ENCODE results near the gene UPK3A.
"Not testable (repeated sequence)": the region's sequence is repeated elsewhere in the genome, so short reads cannot be mapped to it uniquely, and the experiment has no call there.

UPK3A gene

DNA sequence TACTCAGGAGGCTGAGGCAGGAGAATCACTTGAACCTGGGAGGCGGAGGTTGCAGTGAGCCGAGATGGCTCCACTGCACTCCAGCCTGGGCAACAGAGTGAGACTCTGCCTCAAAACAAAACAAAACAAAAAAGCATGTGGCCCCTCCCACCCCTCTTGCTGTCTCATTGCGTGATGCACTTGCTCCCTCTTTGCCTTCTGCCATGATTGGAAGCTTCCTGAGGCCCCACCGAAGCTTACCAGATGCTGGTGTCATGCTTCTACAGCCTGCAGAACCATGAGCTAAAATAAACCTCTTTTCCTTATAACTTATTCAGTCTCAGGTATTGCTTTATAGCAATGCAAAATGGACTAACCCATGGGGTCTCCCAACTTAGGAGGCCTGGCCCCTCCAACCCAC is 26.8 kb upstream of the UPK3A start:
- not testable (repeated sequence) for DNase-seq

DNA sequence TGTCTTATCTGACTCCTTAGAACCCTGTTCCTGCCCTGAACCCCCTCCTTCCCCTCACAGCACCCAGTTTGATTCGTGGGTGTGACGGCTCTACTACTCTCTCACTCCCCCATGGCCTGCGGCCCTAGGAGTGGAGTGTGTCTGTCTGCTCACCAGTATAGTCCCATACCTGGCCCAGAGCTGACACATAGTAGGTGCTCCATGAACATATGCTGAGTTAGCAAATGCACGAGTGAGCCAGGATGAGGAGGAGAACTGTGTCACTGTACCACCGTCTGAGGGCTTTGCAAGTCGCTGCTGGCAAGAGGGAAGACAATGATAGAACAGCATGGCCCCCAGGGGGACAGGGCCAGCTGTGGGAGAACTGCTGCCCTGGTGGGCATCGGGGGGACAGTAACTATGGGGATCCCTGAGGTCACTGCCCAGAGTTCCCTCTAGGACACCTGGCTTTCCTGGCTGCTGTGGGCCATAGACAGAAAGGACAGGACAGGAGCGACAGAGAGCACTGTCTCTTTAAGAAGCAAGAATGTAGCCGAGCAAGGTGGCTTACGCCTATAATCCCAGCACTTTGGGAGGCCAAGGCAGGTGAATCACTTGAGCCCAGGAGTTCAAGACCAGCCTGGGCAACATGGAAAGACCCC is 24.9 kb upstream of the UPK3A start:
- DNase-seq, result no peak

DNA sequence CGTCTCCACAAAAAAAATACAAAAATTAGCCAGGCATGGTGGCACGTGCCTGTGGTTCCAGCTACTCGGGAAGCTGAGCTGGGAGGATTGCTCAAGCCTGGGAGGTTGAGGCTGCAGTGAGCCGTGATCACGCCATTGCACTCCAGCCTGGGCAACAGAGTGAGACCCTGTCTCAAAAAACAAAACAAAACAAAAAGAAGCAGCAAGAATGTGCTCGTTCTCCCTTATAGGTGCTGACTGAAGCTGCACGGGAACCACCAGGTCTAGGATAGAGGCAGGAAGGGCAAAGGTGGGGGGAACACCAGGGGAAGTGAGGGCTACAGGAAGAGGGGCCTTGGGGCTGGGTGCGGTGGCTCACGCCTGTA is 24.4 kb upstream of the UPK3A start:
- not testable (repeated sequence) for DNase-seq

DNA sequence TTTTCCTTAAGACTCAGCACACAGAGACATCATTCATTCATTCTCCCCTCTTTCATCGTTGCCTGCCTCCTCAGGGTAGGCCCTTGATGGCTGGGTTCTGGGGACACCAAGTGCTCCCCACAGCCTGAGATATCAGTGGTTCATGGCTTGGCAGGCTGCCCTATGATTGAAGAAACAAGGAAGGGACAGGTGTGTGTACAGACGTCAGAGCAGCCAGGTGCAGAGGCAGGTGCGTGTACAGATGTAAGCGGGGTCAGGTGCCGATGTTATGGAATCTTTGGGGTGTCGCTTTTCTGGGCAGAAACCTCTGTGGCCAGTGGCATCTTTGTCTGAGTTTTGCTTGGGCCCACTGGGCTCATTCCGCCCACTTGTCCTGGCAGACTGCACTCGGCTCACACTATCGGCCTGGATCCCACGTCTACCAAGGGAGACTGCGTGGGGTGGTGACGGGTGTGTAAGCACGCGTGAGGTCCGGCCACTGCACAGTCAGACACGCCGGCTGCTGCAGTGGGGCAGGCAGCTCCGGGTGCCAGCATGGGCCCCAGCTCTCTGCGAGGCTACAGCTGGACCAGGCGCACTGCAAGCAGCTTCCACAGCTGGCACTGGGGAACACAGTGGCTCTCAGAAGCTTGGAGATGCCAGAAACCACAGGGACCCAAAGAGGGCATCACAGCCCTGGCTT is 23.2 kb upstream of the UPK3A start:
- DNase-seq, result no peak

DNA sequence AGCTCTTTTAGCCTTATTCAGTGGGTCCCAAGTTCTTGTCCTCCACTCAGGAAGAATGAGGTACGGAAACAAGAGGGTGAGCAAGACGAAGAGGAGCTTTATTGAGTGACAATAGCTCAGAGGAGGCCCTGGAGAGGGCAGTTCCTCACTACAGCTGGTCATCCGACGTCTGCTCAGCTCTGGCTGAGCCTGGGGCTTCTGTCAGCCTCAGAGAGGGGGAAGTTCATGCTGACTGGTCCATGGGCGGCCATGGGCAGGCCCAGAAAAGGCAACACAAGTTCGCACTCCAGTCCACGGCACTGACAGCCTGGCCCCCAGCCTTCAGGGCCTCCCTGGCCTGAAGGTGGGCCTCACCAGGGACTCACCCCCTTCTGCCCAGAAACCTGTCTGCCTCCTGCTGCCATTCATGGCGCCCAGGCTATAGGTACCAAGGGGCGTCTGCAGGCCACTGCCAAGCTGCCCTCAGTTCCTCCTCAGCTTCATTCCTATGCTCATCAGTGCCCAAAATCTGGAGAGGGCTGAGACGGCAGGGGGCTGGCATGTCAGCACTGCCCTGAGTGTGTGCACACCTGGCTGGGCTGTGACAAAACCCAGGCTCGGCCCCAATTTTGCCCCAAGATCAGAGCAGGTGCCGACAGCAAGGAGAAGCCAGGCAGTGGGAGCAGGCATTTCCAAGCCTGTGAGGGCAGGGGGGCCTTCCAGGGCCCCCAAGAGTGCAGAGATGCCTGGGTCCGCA is 22.4 kb upstream of the UPK3A start:
- no peak for DNase-seq

DNA sequence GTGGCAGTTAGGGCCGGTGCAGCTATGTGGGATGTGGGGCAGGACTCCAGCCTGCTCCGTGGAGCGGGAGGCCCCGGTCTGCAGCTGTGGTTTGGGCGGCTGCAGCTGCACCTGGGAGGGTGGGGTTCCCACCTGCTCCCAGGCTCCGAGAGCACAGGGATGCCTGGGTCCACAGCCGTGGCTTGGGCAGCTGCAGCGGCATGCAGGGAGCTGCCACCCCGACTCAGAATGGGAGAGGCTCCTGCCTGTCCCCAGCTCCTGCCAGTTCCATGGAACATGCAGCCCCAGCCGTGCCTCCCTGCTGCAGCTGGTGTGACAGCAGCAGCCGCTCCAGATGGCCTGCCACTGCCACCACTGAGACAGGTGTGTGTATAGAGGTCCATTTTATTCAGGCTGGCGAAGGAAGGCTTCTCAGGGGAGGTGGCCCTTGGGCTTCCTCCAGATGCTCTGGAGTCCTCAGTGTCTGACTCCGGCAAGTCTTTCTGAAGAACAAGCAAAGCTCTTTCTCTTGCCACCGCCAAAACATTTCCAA is 21.8 kb upstream of the UPK3A start:
- DNase-seq, result no peak

DNA sequence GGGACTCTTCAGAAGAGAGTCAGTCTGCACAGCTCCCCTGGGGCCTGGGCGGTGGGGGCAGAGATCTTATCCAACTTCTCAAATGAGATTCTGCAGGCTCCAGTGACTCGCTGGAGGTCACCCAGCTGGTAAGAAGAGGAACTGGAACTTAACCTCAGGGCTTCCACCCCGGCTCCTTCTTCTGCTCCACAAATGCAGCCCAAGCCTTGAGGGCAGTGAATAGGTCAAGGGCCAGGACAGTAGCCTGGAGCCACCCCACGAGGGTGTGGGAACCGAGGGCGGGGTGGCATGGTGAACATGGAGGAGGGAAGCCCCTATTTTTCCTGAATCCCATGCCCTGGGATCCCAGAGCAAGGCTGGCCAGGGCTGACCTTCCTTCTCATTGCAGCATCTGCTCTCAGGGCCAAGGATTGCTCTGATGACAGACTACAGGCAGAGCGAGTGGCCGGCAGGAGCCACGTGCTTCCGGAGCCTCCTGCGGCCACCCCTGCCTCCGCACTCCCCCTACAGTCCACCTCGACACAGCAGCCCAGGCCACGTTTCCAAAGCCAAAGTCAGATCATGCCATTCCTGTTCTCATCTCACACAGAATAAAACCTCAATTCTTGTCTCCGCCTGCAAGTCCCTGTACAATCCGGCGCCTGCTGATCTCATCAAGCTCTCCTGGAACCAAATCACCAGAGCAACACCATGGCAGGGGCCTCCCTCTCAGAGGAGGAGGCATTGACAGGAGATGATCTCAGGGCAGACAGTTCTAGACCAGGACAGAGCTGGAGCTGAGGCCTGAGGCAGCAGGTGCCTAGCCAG is 21.1 kb upstream of the UPK3A start:
- DNase-seq, result no peak

DNA sequence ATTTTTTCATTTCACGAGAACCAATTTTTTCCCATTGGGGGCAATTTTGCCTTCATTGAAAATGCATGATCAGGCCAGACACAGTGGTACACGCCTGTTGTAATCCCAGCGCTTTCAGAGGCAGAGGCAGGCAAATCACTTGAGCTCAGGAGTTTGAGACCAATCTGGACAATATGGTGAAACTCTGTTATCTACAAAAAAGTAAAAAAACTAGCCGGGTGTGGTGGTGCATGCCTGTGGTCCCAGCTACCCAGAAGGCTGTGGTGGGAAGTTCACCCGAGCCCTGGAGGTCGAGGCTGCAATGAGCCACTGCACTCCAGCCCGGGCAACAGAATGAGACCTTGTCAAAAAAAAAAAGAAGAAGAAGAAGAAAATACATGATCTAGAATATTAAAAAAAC is 19.2 kb upstream of the UPK3A start:
- DNase-seq, result no peak

DNA sequence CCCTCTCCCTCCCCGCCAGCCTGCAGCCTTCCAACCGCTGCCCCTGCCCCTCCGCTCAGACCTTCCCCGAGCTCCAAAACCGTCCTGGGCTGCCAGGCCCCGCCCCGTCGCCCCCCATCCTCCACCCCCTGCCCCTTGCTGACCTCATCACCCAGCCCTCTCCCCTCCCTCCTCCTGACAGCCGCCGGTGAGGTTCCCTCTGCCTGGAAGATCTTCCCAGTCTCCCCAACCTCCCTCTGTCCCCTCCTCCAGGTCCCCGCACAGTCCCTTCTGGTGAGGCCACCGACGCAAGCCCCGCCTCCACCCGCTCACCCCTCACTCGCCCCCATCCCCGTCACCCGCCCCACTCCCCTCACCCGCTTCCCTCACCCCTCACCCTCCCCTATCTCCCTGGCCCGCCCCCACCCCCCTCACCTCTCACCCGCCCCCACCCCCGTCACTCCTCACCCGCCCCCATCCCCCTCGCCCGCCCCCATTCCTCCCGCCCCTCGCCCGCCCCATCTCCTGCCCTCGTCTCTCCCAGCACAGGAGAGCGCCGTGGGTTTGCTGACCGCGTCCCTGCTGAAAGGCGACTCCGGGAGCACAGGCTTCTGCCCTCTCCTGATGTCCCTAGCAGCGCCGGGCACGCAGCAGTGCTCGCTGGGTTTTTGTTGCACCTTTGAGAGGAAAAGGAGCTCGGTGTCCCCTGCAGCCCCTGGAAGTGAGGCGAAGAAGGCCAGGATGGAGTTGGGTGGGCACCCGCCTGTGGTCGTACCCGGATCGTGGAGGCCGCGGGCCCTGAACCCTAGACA is 16.4 kb upstream of the UPK3A start:
- peak; percentile 18 for DNase-seq

DNA sequence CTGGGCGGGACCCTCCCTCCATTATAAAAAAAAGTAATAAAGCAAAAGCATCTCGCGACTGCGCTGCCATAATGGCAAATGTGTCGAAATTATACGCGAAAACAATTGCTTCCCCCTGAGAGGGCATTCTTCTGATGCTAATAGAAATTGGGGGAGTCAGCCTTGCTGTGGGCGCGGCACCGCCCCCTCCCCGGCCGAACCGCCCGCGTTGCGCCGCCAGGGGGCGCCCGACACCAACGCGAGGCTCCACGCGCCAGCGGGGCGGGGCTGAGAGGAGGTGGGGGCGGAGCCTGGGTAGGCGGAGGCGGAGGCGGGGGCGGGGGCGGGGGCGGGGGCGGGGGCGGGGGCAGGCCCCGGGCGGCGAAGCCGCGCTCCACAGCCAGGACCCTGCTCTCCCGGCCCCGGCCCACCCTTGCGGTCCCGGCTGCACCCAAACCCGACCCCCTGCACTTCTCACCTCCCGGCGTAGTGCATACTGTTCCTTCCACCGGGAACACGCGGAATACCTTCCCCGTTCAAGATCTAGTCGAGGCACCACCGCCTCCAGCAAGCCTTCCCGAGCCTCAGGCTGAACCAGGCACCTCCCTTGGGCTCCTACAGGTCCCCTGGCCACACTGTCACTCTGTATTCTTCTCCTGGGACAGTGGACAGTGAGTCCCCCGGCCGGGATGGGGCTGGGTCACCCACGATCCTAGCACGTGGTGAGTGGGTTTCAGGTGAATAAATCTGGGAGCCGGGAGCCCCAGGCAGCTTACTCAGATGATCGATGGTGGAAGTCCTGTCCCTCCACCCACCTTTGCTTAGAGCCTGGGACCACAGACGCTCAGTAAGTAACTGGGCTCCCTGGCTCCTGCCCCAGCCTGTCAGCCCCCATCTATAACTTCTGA is 15.5 kb upstream of the UPK3A start:
- peak; percentile 96 for DNase-seq

DNA sequence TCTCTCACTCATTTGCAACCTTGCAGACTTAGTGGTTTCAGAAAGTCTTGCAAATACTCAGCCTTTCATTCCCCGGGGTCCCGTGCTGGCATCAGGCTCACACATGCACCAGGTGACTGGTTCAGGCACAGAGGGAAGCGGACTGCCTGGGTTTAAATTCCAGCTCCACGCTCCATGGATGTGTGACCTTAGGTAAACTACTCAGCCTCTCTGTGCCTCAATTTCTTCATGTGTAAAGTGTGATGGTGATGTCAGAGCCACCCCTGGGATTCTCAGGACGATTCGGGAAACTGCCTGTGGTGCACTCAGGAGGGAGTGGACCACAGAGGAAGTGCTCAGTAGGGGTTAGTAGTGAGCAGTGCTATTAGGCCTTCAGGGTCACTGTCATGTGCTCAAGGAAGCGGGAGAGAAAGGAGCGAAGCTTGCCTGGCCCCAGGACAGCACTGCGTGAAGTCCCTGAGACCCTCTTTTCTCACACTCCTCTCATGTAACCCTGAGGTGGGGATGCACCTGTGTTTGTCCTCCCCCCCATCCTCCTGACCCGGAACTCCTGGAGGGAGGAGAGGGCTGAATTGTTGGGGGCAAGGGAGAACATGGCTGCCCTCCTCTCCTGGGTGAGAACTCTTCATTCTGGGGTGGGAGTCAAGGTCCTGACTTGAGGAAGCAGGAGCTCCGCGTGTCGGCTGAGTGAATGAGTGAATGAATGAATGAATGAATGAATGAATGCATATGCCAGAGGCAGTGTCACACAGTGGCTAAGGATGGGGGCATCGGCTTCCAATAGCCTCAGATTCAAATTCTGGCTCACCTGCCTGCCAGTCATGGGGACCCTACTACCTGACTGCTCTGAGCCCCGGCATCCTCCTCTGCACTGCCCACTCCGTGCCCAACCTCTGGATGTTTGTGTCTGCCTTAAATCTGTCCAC is 14.4 kb upstream of the UPK3A start:
- no peak for DNase-seq

DNA sequence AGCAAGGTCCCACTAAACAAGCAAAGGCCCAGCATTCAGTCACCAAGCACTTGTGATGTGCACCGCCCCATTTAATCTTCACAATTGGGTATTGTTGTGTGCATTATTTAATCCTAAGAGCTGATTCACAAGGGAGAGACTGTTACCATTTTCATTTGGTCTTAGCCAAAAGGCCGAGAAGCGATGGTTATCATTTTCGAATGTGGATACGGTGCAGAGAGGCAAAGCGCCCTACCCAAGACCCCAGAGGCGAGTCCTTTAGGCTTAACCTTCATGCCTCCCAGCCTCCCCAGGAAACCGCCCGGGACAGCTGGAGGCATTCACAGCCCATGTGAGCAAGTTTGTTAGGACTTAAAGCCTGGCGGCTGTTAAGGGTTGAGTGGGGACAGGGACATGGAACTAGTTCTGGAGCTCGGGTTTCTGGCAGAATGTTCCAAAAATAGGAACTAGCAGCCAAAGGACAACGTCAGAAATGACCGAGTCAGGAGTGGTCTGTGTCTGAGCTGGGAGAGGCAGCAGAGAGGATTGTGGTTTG is 13.0 kb upstream of the UPK3A start:
- DNase-seq, result no peak

DNA sequence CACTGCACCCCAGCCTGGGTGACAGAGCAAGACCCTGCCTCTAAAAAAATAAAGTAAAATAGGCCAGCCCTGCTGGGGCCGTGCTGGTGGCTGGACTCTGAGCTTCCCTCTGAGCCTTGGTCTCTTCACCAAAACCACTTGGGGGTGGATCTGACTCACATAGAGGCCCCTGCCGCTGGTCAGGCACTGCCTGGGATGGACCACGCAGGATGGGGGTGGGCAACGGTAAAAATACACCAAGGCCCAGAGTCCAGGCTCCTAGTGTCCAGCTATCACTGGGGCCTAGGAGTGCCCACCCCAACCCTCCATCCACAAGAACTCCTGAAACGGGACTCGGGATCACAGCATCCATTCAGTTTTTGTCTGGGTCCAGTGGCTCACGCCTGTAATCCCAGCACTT is 12.3 kb upstream of the UPK3A start:
- no peak for DNase-seq

DNA sequence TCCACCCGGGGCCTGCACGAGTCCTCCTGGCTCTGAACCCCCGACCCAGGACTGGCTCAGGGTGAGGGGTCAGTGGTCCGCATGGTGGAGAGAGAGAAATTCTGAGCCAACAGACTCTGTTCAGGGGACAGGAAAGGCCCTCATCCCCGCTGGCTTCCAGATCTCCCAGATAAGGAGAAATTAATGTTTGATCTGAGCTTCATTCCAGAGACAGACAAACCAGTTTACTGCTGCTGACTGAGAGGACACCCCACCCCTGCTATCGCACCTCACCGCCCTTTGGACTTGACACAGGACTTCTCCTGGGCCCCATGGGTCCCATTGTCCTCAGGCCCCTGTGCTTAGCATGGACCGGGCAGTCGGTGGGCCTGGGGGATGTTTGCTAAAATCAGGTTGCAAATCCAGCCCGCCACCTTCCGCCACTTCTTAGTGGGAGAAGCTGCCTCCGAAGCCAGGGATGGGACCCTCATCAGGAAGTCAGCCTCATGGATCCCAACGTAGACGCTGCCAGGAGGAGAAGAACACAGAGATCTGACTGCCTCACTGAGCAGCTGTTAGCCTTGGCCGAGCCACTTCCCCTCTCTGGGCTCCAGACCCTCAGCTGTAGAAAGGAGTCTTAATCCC is 11.2 kb upstream of the UPK3A start:
- DNase-seq, result no peak

DNA sequence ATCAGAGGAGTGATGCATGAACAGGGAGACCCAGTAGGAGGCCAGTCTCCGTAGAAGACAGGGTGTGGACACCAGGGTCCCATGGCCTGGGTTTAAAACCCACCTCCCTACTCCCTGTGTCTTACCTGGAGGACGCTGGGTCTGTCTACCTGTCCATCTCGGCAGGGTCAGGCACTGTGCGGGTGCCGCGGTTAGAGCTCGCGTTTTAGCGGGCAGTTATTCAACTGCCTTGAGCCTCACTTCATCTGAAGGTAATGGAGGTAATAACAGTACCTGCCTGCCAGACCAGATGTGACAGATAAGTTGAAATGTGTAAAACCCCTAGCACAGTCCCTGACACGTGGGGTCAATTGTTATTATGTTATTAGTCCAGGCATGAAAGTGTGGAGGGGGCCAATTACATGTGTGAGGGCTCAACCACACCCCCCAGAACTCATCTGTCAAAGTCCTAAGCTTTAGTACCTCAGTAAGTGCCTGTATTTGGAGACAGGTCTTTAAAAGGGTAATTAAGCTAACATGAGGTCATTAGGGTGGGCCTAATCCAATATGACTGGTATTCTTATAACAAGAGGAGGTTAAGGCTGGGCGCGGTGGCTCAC is 8.1 kb upstream of the UPK3A start:
- DNase-seq, result no peak

DNA sequence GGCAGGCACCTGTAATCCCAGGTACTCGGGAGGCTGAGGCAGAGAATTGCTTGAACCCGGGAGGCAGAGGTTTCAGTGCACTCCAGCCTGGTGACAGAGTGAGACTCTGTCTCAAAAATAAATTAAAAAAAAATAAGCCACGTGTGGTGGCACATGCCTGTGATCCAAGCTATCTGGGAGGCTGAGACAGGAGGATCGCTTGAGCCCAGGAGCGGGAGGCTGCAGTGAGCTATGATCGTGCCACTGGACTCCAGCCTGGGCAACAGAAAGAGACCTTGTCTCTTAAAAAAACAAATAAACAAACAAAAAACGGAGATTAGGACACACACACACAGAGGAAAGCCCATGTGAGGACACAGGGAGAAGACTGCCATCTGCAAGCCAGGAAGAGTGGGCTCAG is 7.0 kb upstream of the UPK3A start:
- not testable (repeated sequence) for DNase-seq

DNA sequence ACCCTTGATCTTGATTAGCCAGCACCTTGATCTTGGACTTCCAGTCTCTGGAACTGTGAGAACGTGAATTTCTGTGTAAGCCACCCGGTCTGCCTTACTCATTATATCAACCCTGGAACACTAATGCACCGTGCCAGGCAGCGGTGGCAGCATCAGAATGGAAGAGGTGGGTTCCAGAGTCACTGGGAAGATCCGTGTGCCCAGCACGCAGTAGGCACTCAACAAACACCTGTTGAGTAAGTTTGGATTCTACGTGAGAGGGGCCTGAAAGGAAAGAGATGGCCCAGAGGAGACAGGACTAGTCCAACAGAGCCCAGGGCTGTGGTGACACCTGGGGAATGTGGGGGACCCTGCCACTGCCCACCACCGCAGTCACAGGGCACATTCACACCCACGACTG is 6.6 kb upstream of the UPK3A start:
- DNase-seq, result no peak

DNA sequence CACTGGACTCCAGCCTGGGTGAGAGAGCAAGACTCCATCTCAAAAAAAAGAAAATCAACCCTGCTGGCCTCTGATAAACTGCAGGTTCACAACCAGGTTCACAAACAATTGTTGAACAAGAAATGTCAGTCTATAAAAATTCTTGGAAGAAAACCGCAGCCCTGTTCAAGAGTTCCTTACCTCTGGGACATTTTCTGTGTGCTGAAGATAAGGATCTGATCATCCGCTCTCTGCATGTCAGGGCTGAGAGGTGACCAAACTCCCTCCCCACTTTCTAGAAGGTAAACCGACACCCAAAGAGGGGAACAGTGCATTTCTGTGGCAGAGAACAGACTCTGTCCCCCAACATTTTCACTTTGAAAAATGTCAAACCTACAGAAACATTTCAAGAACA is 4.2 kb upstream of the UPK3A start:
- no peak for DNase-seq

DNA sequence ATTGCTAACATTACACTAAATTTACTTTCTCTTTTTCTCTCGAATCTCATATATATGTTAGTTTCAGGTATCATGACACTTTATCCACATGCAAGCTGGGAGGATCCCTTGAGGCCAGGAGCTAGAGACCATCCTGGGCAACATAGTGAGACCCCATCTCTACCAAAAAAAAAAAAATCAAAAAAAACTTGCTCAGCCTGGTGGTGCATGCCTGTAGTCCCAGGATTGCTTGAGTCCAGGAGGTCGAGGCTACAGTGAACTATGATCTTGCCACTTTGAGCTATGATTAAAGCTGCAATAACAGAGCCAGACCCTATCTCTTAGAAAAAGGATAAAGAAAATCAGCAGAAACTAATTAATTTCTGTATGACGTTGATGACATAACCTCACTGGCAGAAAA is 3.7 kb upstream of the UPK3A start:
- DNase-seq, result no peak
